Activated naive CD4-positive, alpha-beta T cell treated with anti-CD3 and anti-CD28 coated beads for 36 hours (primary cell): ENCODE data around the gene MYBPC2. TPM values are rescaled to one million over a fixed set of nuclear protein-coding genes. Genes with fewer than 3 reads are reported as not detected.

Experiments
- CTCF ChIA-PET: fragments of 350-600 bp; sonication (Branson Sonifier 250); formaldehyde crosslinking; loops from one replicate; lab custom pipeline; 2021; ENCODE audit warnings: antibody characterized with exemption; lab: Charles Lee
- DNase-seq: peaks from one replicate; pipeline ENCODE4 v3.0.0-alpha.2; 2020
- H3K27ac Mint-ChIP-seq: one replicate; pipeline ENCODE4 v1.8.0; 2021; ENCODE audit warnings: mild to moderate bottlenecking, mixed read lengths
- H3K27me3 Mint-ChIP-seq: one replicate; pipeline ENCODE4 v1.8.0; 2021; ENCODE audit warnings: low read depth, mixed read lengths
- H3K36me3 Mint-ChIP-seq: one replicate; pipeline ENCODE4 v1.8.0; 2021; ENCODE audit warnings: low read depth, mixed read lengths
- H3K4me1 Mint-ChIP-seq: one replicate; pipeline ENCODE4 v1.8.0; 2021; ENCODE audit warnings: low read depth, mixed read lengths
- H3K4me3 Mint-ChIP-seq: one replicate; pipeline ENCODE4 v1.8.0; 2021; ENCODE audit warnings: mild to moderate bottlenecking, moderate library complexity, mixed read lengths
- H3K9me3 Mint-ChIP-seq: one replicate; pipeline ENCODE4 v1.8.0; 2021; ENCODE audit warnings: mixed read lengths
- intact Hi-C: fragments of 100-400 bp; cut with micrococcal nuclease; formaldehyde crosslinking; loops from one replicate; pipeline ENCODE4 v1.15.1; 2023
- total RNA-seq, 2 experiments: library from RNA; stranded (reverse); gene quantifications; one replicate each; pipeline ENCODE4 v1.2.3, GENCODE V29; 2021

MYBPC2 gene
- total RNA-seq, 2 experiments from 2014 or later = 0.64 to 1.6 TPM

DNA sequence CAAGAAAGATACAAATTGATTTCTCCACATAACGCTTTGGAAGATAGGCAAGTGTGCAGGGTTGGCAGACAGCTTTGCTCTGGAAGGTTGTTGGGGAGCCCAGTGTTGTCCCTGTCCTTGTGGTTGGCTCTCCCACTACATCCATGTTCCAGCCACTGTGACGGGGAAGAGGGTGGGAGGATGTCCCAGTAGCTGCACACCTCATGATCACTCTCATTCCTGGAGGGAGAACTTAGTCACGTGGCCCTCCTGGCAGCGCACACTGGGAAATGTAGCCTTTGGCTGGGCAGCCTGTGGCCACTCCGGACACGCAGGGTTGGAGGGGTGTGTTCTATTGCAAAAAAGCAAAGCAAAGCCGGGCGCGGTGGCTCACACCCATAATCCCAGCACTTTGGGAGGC lies 38.7 kb upstream of the MYBPC2 start:
- Mint-ChIP-seq H3K4me1 (no peaks in the 10 kb centered on the region), H3K4me3 (no peak overlapping the region), H3K27me3 (no peaks in the 10 kb centered on the region), H3K9me3 (no peaks in the 10 kb centered on the region), H3K36me3 (peaks cover 46% of the 10 kb centered on the region), H3K27ac (no peak overlapping the region)
- DNase-seq = no peak
- CTCF ChIA-PET = no interaction called here
- intact Hi-C loops = no loop called here

DNA sequence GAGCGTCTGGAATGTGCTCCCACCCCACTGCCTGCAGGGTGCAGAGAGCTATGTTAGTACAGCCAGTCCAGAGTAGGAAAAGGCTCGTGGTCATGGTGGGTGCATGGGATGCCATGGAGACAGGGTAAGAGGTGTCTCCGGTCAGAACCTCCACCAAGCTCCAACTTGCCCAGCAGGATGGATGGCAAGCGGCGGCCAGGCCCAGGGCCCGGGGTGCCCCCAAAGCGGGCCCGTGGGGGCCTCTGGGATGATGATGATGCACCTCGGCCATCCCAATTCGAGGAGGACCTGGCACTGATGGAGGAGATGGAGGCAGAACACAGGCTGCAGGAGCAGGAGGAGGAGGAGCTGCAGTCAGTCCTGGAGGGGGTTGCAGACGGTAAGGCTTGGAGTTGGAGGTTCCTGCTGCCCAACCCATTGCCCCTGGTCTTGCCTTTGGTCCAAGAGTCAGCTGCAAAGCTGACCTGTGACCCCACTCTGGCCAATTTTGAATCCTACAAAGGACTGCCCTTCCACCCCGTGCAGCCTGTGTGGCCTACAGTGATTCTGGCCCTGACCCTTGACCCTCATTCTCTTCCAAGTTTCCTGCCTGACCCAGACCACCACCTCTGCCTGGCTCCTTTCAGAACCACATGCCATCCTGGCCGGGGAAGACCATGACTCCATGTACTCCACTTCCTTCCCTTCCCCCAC lies 33.9 kb upstream of the MYBPC2 start:
- no peak overlapping the region for H3K27ac Mint-ChIP-seq

DNA sequence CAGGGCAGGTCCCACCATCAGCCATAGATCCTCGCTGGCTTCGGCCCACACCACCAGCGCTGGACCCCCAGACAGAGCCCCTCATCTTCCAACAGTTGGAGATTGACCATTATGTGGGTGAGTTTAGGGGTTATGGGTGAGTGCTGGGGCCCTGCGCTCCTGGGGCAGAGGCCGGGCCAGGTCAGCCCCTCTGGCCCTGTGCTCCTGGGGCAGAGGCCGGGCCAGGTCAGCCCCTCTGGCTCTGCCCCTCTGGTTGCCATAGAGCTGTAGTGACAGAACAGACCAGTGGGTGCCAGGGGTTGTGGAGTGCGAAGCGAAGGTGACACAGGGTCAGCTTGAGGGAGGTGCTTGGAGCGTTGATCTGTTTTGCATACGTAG lies 33.3 kb upstream of the MYBPC2 start:
- no peaks in the 10 kb centered on the region for H3K27me3 Mint-ChIP-seq
- peaks cover 35% of the 10 kb centered on the region for H3K36me3 Mint-ChIP-seq
- H3K27ac Mint-ChIP-seq = no peak overlapping the region
- no peak overlapping the region for H3K4me3 Mint-ChIP-seq
- no peak for DNase-seq
- H3K9me3 Mint-ChIP-seq = no peaks in the 10 kb centered on the region
- intact Hi-C loops = no loop called here
- CTCF ChIA-PET = no interaction called here
- no peaks in the 10 kb centered on the region for H3K4me1 Mint-ChIP-seq

More for the DNA sequence above, 33.9 kb upstream of the MYBPC2 start:
- CTCF ChIA-PET = interaction anchor here (0.6 kb wide), 1 partner anchor 57 kb away, joined by 3 read pairs; no protein-coding TSS in a partner anchor
- DNase-seq = no peak
- H3K4me1 Mint-ChIP-seq = no peaks in the 10 kb centered on the region
- H3K27me3 Mint-ChIP-seq = no peaks in the 10 kb centered on the region
- intact Hi-C loops = no loop called here
- no peaks in the 10 kb centered on the region for H3K9me3 Mint-ChIP-seq
- peaks cover 36% of the 10 kb centered on the region for H3K36me3 Mint-ChIP-seq
- no peak overlapping the region for H3K4me3 Mint-ChIP-seq

DNA sequence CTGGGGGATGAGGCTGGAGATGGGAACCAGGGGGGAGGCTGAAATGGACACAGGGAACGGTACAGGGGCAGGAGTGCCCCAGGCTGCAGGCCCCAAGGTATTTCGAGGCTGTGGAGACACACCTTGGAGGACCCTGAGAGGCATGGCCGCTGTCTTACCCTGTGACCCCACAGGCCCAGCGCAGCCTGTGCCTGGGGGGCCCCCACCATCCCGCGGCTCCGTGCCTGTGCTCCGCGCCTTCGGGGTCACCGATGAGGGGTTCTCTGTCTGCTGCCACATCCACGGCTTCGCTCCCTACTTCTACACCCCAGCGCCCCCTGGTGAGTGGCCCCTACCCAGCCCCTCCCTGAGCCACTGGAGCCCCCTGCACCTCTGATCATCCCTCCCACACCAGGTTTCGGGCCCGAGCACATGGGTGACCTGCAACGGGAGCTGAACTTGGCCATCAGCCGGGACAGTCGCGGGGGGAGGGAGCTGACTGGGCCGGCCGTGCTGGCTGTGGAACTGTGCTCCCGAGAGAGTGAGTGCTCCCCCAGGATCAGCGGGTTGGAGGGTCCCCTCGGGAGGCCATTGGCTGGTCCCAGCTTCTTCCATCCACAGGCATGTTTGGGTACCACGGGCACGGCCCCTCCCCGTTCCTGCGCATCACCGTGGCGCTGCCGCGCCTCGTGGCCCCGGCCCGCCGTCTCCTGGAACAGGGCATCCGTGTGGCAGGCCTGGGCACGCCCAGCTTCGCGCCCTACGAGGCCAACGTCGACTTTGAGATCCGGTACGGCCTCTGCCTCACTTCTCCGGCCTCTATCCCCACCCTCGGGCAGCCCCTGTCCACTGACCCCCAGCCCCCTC lies 30.9 kb upstream of the MYBPC2 start:
- Mint-ChIP-seq H3K27ac (no peak overlapping the region), H3K9me3 (no peaks in the 10 kb centered on the region), H3K36me3 (peaks cover 41% of the 10 kb centered on the region), H3K4me1 (no peaks in the 10 kb centered on the region), H3K27me3 (no peaks in the 10 kb centered on the region), H3K4me3 (no peak overlapping the region)
- CTCF ChIA-PET = no interaction called here
- intact Hi-C loops = no loop called here
- DNase-seq = no peak

DNA sequence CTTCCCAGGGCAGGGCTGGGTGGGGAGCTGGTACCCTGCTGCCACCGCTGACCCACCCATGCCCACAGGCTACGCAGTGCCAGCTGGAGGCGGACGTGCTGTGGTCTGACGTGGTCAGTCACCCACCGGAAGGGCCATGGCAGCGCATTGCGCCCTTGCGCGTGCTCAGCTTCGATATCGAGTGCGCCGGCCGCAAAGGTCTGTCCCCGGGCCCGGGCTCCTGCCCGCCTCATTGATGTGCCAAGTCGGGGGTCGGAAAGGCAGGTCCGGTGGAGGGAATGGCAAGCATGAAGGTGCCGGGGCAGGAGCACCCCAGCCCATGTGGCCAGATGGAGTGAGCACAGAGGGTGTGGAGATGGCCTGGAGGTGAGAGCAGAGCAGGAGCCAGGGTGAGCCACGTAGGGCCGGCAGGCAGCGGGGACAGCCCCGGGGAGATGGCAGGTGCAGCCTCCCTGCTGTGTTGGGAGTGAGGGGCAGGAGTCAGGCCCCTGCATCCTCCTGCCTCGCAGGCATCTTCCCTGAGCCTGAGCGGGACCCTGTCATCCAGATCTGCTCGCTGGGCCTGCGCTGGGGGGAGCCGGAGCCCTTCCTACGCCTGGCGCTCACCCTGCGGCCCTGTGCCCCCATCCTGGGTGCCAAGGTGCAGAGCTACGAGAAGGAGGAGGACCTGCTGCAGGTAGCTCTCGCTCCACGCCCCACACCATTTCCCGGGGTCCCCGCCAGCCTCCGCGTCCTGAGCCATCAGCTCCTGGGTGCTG lies 30.0 kb upstream of the MYBPC2 start:
- Mint-ChIP-seq H3K9me3 (no peaks in the 10 kb centered on the region), H3K4me1 (no peaks in the 10 kb centered on the region), H3K36me3 (peaks cover 43% of the 10 kb centered on the region), H3K4me3 (no peak overlapping the region), H3K27me3 (no peaks in the 10 kb centered on the region), H3K27ac (no peak overlapping the region)
- intact Hi-C loops = no loop called here
- no peak for DNase-seq
- CTCF ChIA-PET = no interaction called here

DNA sequence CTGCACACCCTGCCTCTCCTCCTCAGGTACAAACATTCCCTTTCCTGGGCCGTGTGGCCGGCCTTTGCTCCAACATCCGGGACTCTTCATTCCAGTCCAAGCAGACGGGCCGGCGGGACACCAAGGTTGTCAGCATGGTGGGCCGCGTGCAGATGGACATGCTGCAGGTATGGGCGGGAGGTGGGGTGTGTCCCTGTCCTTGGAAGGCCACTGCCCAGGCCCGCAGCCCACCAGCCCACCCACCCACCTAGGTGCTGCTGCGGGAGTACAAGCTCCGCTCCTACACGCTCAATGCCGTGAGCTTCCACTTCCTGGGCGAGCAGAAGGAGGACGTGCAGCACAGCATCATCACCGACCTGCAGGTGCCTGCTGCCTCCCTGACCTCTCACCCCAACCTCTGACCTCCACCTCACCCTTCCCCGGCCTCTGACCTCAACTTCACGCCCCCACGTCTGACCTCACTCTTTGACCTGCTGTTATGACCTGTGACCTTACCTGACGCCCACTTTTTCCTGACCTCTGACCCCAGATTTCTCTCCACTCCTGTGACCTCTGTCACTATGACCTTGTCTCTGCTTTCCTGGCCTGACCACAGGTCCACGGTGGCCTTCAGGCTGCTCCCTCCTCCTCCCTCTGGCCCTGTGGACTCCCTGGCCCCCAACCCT lies 26.4 kb upstream of the MYBPC2 start:
- intact Hi-C loops = no loop called here
- no peaks in the 10 kb centered on the region for H3K4me1 Mint-ChIP-seq

DNA sequence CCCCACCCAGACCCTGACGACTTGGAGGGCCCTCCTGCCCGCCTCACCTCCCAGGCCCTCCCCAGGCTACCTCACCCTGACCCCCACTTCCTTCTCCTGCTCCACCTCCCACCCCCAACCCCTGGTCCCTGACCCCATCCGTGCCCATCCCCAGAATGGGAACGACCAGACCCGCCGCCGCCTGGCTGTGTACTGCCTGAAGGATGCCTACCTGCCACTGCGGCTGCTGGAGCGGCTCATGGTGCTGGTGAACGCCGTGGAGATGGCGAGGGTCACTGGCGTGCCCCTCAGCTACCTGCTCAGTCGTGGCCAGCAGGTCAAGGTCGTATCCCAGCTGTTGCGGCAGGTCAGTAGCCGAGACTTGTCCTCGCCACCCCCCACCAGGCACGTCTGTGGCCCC lies 25.9 kb upstream of the MYBPC2 start:
- Mint-ChIP-seq H3K4me3 (no peak overlapping the region), H3K9me3 (no peaks in the 10 kb centered on the region), H3K4me1 (no peaks in the 10 kb centered on the region), H3K36me3 (peaks cover 43% of the 10 kb centered on the region), H3K27ac (no peak overlapping the region), H3K27me3 (no peaks in the 10 kb centered on the region)
- CTCF ChIA-PET = no interaction called here
- intact Hi-C loops = no loop called here
- no peak for DNase-seq

More for the DNA sequence above, 26.4 kb upstream of the MYBPC2 start:
- CTCF ChIA-PET = no interaction called here
- Mint-ChIP-seq H3K36me3 (peaks cover 43% of the 10 kb centered on the region), H3K27ac (no peak overlapping the region), H3K9me3 (no peaks in the 10 kb centered on the region), H3K4me3 (no peak overlapping the region), H3K27me3 (no peaks in the 10 kb centered on the region)
- no peak for DNase-seq

DNA sequence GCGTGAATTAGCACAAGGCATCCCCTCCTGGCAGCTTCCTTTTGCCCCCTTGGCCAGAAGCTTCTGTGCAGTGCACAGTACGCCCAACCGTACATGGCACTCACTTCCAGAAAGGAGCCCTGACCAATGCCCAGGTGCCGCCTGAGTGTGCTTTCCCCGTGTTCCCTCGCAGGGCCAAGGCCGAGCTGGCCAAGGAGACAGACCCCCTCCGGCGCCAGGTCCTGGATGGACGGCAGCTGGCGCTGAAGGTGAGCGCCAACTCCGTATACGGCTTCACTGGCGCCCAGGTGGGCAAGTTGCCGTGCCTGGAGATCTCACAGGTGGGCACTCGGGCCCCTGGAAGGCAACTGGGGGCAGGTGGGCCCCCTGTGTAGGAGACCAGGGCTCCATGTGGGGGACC lies 23.3 kb upstream of the MYBPC2 start:
- CTCF ChIA-PET = interaction anchor here (0.8 kb wide), 1 partner anchor 52 kb away, joined by 3 read pairs; no protein-coding TSS in a partner anchor
- Mint-ChIP-seq H3K9me3 (no peaks in the 10 kb centered on the region), H3K4me3 (no peak overlapping the region), H3K4me1 (no peaks in the 10 kb centered on the region), H3K27me3 (no peaks in the 10 kb centered on the region), H3K27ac (no peak overlapping the region), H3K36me3 (peaks cover 43% of the 10 kb centered on the region)
- intact Hi-C loops = no loop called here
- no peak for DNase-seq

DNA sequence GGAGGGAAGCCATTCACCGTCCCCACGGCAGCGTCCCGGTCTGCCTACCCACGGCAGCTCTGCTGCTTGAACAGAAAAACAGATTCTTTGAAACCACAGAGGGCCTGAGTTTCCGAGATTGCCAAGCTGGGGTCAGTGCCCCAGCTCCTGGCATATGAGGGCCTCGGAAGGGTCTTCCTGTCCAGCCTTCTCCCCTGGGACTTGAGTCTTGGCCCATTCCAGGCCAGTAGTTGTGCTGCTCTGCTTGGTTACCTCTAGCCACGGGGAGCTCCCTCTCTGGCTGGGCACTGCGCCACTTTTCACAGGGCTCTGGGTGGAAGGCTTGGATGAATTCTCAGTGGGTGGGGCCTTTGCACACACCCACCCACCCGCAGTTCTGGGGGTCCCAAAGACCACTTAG lies 22.6 kb upstream of the MYBPC2 start:
- H3K4me3 Mint-ChIP-seq = no peak overlapping the region
- intact Hi-C loops = no loop called here
- H3K27me3 Mint-ChIP-seq = no peaks in the 10 kb centered on the region
- H3K9me3 Mint-ChIP-seq = no peaks in the 10 kb centered on the region
- no peaks in the 10 kb centered on the region for H3K4me1 Mint-ChIP-seq
- no peak overlapping the region for H3K27ac Mint-ChIP-seq
- CTCF ChIA-PET = interaction anchor here (0.7 kb wide), 1 partner anchor 40 kb away, joined by 3 read pairs; no protein-coding TSS in a partner anchor
- no peak for DNase-seq
- H3K36me3 Mint-ChIP-seq = peaks cover 49% of the 10 kb centered on the region

DNA sequence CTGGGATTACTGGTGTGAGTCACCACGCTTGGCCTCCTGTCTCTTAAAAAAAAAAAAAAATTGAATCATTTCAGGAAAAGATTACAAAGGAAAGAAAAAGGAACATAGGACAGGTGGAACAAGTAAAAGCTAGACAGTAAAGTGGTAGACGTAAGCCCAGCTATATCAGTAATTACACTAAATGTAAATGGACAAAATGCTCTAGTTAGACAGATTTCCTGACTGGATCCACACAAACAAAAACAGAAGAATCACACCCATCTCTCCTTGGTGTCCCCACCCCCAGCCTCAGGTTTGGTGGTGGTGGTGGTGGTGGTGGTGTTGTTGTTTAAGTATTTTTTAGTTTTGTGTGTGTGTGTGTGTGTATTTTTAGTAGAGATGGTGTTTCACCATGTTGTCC lies 20.3 kb upstream of the MYBPC2 start:
- intact Hi-C loops = no loop called here

DNA sequence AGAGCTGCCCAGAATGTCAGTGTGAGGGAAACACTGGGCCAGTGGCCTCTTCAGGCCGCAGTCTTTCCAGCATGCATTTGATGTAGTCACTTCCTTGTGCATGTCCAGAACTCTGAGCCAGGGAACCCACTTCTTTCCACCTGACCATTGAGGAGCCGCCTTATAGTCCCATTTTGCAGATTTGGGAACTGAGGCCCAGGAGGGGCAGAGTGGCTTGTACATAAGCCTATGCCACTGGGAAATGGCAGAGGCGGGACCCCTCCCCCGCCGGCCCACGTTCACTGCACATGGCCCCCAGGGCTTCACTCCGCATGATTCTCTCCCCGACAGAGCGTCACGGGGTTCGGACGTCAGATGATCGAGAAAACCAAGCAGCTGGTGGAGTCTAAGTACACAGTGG lies 19.6 kb upstream of the MYBPC2 start:
- Mint-ChIP-seq H3K27me3 (no peaks in the 10 kb centered on the region), H3K27ac (no peak overlapping the region), H3K36me3 (peaks cover 39% of the 10 kb centered on the region), H3K9me3 (no peaks in the 10 kb centered on the region), H3K4me1 (no peaks in the 10 kb centered on the region), H3K4me3 (no peak overlapping the region)
- intact Hi-C loops = no loop called here
- CTCF ChIA-PET = no interaction called here
- no peak for DNase-seq

More for the DNA sequence above, 20.3 kb upstream of the MYBPC2 start:
- Mint-ChIP-seq H3K9me3 (no peaks in the 10 kb centered on the region), H3K27ac (no peak overlapping the region), H3K36me3 (peaks cover 40% of the 10 kb centered on the region), H3K4me3 (no peak overlapping the region), H3K27me3 (no peaks in the 10 kb centered on the region), H3K4me1 (no peaks in the 10 kb centered on the region)
- DNase-seq = no peak
- CTCF ChIA-PET = no interaction called here

DNA sequence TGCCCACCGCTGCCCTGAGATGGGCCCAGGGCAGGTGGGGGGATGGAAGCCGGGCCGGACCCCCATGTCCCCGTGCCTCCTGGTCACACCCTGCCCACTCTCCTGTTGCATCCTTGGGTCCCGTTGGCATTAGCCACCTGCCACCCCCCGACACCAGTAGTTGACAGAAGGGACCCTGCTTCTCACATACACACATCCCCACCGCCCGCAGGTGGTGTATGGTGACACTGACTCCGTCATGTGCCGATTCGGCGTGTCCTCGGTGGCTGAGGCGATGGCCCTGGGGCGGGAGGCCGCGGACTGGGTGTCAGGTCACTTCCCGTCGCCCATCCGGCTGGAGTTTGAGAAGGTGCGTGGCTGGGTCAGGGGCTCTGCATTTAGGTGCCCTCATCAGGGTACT lies 19.2 kb upstream of the MYBPC2 start:
- Mint-ChIP-seq H3K36me3 (peaks cover 39% of the 10 kb centered on the region), H3K9me3 (no peaks in the 10 kb centered on the region), H3K27me3 (peaks cover 3% of the 10 kb centered on the region), H3K27ac (no peak overlapping the region), H3K4me3 (no peak overlapping the region), H3K4me1 (peaks cover 1% of the 10 kb centered on the region)
- CTCF ChIA-PET = no interaction called here
- no peak for DNase-seq
- intact Hi-C loops = no loop called here
